Brain microvascular endothelial cell (primary cell): ENCODE data around the gene CENPP.

ENCODE experiments used
- DNase-seq: peaks from one replicate; pipeline ENCODE4 v3.0.0-alpha.2; 2020
- H3K27ac ChIP-seq: fragments of 250-450 bp; sonication (Bioruptor Pico); 2 replicates; pipeline ENCODE4 v1.5.1; 2020; ENCODE audit warnings: mild to moderate bottlenecking, moderate library complexity
- H3K27me3 ChIP-seq: fragments of 250-450 bp; sonication (Bioruptor Pico); replicated peaks from 2 replicates; pipeline ENCODE4 v1.5.1; 2020; ENCODE audit warnings: mild to moderate bottlenecking
- H3K36me3 ChIP-seq: fragments of 250-450 bp; sonication (Bioruptor Pico); replicated peaks from 2 replicates; pipeline ENCODE4 v1.5.1; 2020; ENCODE audit warnings: mild to moderate bottlenecking
- H3K4me3 ChIP-seq: 2 replicates; pipeline ENCODE4 v1.5.1; 2011; ENCODE audit warnings: low read depth, mild to moderate bottlenecking, control low read depth, low read length, moderate library complexity
- in situ Hi-C: cut with HindIII; loops from 2 replicates; pipeline ENCODE4 v1.10.0; 2017; ENCODE audit warnings: low sequenced_read_pairs, low pct_ligation_motif_present
- TF ChIP-seq, protein P1 (sequence below): IDR thresholded peaks from 2 replicates; pipeline ENCODE4 v1.5.1; 2011; ENCODE audit warnings: low read depth, mild to moderate bottlenecking, moderate library complexity, low read length, control low read depth, inconsistent platforms; ENCODE audit errors: missing control alignments

Gene CENPP

DNA sequence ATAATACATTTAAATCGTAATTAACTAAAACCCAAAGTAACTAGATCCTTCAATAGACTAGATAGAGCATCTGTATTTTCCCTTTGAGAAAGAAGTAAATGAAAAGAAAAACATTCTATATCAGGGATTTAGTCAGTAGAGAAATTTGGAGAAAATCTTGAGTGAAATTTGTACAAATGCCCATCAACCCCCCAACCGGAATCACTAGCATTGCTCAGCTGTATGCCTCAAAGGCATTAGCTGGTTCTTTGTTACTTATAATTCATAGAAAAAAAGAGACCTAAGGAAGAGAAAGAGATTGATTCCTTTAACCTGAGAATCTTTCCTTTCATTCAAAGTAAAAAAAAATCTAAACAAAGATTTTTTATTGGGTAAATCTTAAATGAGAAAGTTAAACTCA, 97.9 kb downstream of the CENPP start:
- Histone ChIP-seq H3K4me3 (no peak overlapping the region), H3K36me3 (no peaks in the 10 kb centered on the region), H3K27me3 (no peaks in the 10 kb centered on the region), H3K27ac (no peak overlapping the region)
- in situ Hi-C loops, result no loop called here
- TF ChIP-seq, protein P1, sequence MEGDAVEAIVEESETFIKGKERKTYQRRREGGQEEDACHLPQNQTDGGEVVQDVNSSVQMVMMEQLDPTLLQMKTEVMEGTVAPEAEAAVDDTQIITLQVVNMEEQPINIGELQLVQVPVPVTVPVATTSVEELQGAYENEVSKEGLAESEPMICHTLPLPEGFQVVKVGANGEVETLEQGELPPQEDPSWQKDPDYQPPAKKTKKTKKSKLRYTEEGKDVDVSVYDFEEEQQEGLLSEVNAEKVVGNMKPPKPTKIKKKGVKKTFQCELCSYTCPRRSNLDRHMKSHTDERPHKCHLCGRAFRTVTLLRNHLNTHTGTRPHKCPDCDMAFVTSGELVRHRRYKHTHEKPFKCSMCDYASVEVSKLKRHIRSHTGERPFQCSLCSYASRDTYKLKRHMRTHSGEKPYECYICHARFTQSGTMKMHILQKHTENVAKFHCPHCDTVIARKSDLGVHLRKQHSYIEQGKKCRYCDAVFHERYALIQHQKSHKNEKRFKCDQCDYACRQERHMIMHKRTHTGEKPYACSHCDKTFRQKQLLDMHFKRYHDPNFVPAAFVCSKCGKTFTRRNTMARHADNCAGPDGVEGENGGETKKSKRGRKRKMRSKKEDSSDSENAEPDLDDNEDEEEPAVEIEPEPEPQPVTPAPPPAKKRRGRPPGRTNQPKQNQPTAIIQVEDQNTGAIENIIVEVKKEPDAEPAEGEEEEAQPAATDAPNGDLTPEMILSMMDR, result no peak
- no peak for DNase-seq

DNA sequence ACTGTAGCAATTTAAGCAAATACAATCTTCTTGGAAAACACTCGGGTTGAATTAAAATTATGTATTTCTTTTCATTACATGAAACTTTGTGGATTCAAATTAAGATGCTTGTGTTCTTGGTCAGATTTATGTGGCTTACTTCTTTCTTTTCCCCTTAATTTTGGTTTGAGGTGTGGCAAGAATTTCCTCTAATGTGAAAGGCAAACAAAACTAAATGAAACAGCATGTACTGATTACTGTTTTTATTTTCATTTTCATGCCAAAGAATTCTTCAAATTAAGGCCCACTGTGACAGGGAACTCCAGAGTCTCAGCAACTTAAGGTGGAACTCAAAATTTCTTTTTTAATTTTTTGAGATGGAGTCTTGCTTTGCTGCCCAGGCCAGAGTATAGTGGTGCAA, 98.6 kb downstream of the CENPP start, which contains the start of gene OMD:
Gene OMD (minus strand): TSS at position 132 of the 400 bp plus-strand sequence. CDS start 6,913 bp downstream, outside the sequence.
- in situ Hi-C loops, result no loop called here
- H3K36me3 ChIP-seq, result no peaks in the 10 kb centered on the region
- H3K27ac ChIP-seq, result no peak within 1 kb of the TSS

DNA sequence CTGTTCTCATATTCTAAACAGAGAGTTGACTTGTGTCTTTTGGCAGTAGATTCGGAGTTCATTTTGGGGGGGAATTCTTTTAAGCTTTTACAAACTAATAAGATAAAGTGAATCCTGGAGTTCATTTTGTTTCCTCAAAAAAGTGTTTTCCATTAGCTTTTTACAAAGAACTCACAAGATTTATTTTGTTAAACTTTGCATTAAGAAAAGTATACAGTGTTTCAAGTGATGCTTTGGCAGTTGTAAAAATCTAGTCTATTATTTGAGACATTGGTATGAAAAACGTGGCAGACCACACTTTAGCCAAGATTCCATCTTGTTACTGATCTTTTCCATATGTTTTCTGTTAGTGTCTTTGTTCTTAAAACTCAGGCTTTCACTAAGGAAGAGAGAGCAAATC, 99.7 kb downstream of the CENPP start:
- no peak overlapping the region for H3K27ac ChIP-seq
- H3K36me3 ChIP-seq, result no peaks in the 10 kb centered on the region
- DNase-seq, result no peak
- TF ChIP-seq, protein P1, result no peak
- H3K4me3 ChIP-seq, result no peak overlapping the region
- H3K27me3 ChIP-seq, result no peaks in the 10 kb centered on the region
- in situ Hi-C loops, result no loop called here

More for the DNA sequence above, 98.6 kb downstream of the CENPP start, which contains the start of gene OMD:
- no peak for DNase-seq
- Histone ChIP-seq H3K4me3 (no peak within 1 kb of the TSS), H3K27me3 (no peaks in the 10 kb centered on the region)
- TF ChIP-seq, protein P1, result no peak

DNA sequence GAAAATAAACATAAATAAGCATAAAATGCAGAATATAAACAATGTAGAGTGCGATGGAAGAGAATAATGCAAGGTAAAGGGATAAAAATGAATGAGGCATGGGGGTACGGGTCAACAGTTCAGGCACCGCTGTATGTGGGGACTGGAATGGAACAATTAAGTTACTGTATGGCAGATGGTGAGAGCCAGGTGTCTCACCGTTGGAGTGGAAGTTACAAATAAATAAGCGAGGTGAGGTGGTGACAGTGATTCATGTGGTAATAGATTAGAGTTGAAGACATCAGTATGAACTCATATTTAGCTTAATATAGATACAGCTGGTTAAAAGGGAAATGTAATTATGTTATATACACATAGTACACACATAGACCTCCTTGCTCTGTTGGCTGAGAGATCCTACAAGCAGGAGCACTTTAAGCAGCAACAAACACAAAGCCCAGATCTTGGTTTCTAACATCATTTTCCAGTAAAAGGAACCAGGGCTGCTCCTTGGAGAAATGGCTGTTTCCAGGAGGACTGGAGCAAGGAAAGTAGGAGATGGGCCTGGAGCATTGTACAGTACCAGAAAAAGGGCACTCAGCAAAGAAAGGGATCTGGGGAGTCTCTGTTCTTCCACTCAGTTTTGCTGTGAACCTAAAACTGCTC, 100.9 kb downstream of the CENPP start:
- TF ChIP-seq, protein P1, result no peak
- DNase-seq, result no peak
- no peak overlapping the region for H3K4me3 ChIP-seq

DNA sequence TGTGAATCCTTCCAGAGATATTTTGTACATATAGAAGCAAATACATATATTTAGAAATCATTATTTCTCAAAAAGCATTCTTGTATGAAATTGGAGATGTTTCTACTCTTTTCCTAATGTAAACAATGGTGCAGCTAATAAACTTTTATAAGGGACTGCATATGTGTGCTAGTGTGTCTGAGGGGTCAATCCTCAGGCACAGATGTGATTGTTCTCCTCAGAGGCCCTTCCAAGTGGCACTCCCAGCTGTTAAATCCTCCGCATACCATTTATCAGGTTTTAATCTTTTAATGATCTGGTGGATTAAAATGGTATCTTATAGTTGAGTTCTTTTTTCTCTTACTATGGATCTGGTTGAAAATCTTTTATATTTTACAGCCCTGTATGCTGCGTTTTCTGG, 104.1 kb downstream of the CENPP start:
- no peak for DNase-seq
- no peak overlapping the region for H3K27ac ChIP-seq
- in situ Hi-C loops, result no loop called here
- no peaks in the 10 kb centered on the region for H3K27me3 ChIP-seq
- H3K36me3 ChIP-seq, result no peaks in the 10 kb centered on the region
- TF ChIP-seq, protein P1, result no peak
- H3K4me3 ChIP-seq, result no peak overlapping the region

More for the DNA sequence above, 100.9 kb downstream of the CENPP start:
- H3K36me3 ChIP-seq, result no peaks in the 10 kb centered on the region
- H3K27ac ChIP-seq, result no peak overlapping the region
- no peaks in the 10 kb centered on the region for H3K27me3 ChIP-seq
- in situ Hi-C loops, result no loop called here

DNA sequence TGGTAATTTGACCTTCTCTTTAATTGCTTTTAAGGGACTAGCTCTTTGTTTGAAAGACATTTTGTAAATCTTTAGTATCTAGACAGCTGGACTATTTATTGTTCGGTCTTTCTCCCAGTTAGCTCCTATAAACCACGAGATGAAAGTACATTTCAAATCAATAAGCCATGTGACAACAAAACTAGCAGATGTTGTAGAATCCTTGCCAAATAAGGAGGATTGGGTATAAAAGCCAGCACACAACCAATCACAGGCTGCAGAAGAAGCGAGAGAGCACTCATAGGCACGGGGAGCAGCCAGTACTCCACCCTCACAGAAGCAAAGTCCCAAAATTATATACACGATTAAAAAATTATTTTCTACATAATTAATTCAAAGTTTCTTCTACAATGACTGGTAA, 106.6 kb downstream of the CENPP start:
- H3K27me3 ChIP-seq, result no peaks in the 10 kb centered on the region
- TF ChIP-seq, protein P1, result no peak
- DNase-seq, result no peak
- no peaks in the 10 kb centered on the region for H3K36me3 ChIP-seq
- H3K27ac ChIP-seq, result no peak overlapping the region
- in situ Hi-C loops, result no loop called here
- no peak overlapping the region for H3K4me3 ChIP-seq
